ENCODE data around the gene FBXL13.

The FBXL13 gene

GRCh38 chr7:102892631-102893278, 181.8 kb downstream of the FBXL13 start:
- no peak for DNase-seq (ENCODE audit: low spot score)

GRCh38 chr7:102891693-102892261, 182.8 kb downstream of the FBXL13 start:
- no peak for DNase-seq (ENCODE audit: low spot score)

- no peak for DNase-seq (ENCODE audit: low spot score)
Observed at GRCh38 chr7:102890971-102891692, 183.5 kb downstream of the FBXL13 start.

- no peak for DNase-seq (ENCODE audit: low spot score)
Observed at GRCh38 chr7:102890292-102890970, 184.2 kb downstream of the FBXL13 start.

- no peak for DNase-seq (ENCODE audit: low spot score)
Observed at GRCh38 chr7:102889851-102890250, 184.7 kb downstream of the FBXL13 start.

- DNase-seq (ENCODE audit: low spot score) = no peak
Observed at GRCh38 chr7:102888561-102889233, 185.9 kb downstream of the FBXL13 start.

GRCh38 chr7:102883098-102883860, 191.3 kb downstream of the FBXL13 start:
- no peak for DNase-seq (ENCODE audit: low spot score)

GRCh38 chr7:102875700-102876295, 198.8 kb downstream of the FBXL13 start:
- peak; percentile 64 for DNase-seq (ENCODE audit: low spot score)

- DNase-seq (ENCODE audit: low spot score) = no peak
Observed at GRCh38 chr7:102874966-102875365, 199.6 kb downstream of the FBXL13 start.

- DNase-seq (ENCODE audit: low spot score) = peak; percentile 79
Observed at GRCh38 chr7:102874166-102874829, 200.3 kb downstream of the FBXL13 start.

- no peak for DNase-seq (ENCODE audit: low spot score)
Observed at GRCh38 chr7:102873470-102874165, 201.0 kb downstream of the FBXL13 start.

GRCh38 chr7:102872460-102872859, 202.1 kb downstream of the FBXL13 start:
- no peak for DNase-seq (ENCODE audit: low spot score)

- no peak for DNase-seq (ENCODE audit: low spot score)
Observed at GRCh38 chr7:102869195-102869594, 205.4 kb downstream of the FBXL13 start.

- DNase-seq (ENCODE audit: low spot score) = no peak
Observed at GRCh38 chr7:102866535-102867215, 207.9 kb downstream of the FBXL13 start.

GRCh38 chr7:102864958-102865357, 209.6 kb downstream of the FBXL13 start:
- DNase-seq (ENCODE audit: low spot score) = no peak

- no peak for DNase-seq (ENCODE audit: low spot score)
Observed at GRCh38 chr7:102860351-102860811, 214.2 kb downstream of the FBXL13 start.

GRCh38 chr7:102859799-102860125, 214.8 kb downstream of the FBXL13 start:
- DNase-seq (ENCODE audit: low spot score) = no peak

GRCh38 chr7:102859084-102859798, 215.4 kb downstream of the FBXL13 start:
- no peak for DNase-seq (ENCODE audit: low spot score)

GRCh38 chr7:102856036-102856435, 218.6 kb downstream of the FBXL13 start:
- no peak for DNase-seq (ENCODE audit: low spot score)

Measured in activated CD4-positive, alpha-beta T cell treated with anti-CD3 and anti-CD28 coated beads, Interleukin-2, Interleukin-4, amounts not matched to agents 100 ng/mL and 50 ng/mL, durations not matched to agents 16 hours and 8 hours (primary cell).